ENCODE results near the gene SQSTM1. TPM values are rescaled to one million over a fixed set of nuclear protein-coding genes. Genes with fewer than 3 reads are reported as not detected.

SQSTM1 gene
- total RNA-seq, 1 experiment from 2014 or later: 341 TPM

GRCh38 chr5:179873588-179874110 lies 52.9 kb downstream of the SQSTM1 start:
- no peaks in the 10 kb centered on the region for H3K4me1 ChIP-seq (ENCODE audit: insufficient read depth, low read length)
- H3K9me2 ChIP-seq (replicated peaks; ENCODE audit: low read length): no peaks in the 10 kb centered on the region
- H3K79me2 ChIP-seq (ENCODE audit: low read length): no peaks in the 10 kb centered on the region
- H3K4me3 ChIP-seq (ENCODE audit: low read length): no peak overlapping the region
- H3K4me2 ChIP-seq (ENCODE audit: low read length): no peak overlapping the region
- no peaks in the 10 kb centered on the region for H3K9me3 ChIP-seq (ENCODE audit: low read length)
- H3K36me3 ChIP-seq (ENCODE audit: low read depth, low read length): no peaks in the 10 kb centered on the region; the same call in 1 of the 2 replicates
- H2AFZ ChIP-seq (ENCODE audit: low read length): no peak overlapping the region
- no peak overlapping the region for H3K27ac ChIP-seq (ENCODE audit: low read length)
- BruUV-seq (replicated peaks): no TSS peak
- intact Hi-C loops (cut with micrococcal nuclease): no loop called here
- CTCF ChIA-PET: no interaction called here
- TF ChIP-seq, protein P1, sequence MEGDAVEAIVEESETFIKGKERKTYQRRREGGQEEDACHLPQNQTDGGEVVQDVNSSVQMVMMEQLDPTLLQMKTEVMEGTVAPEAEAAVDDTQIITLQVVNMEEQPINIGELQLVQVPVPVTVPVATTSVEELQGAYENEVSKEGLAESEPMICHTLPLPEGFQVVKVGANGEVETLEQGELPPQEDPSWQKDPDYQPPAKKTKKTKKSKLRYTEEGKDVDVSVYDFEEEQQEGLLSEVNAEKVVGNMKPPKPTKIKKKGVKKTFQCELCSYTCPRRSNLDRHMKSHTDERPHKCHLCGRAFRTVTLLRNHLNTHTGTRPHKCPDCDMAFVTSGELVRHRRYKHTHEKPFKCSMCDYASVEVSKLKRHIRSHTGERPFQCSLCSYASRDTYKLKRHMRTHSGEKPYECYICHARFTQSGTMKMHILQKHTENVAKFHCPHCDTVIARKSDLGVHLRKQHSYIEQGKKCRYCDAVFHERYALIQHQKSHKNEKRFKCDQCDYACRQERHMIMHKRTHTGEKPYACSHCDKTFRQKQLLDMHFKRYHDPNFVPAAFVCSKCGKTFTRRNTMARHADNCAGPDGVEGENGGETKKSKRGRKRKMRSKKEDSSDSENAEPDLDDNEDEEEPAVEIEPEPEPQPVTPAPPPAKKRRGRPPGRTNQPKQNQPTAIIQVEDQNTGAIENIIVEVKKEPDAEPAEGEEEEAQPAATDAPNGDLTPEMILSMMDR (conservative IDR thresholded peaks at IDR 0.05; ENCODE audit: low read depth, low read length): no peak
- no peaks in the 10 kb centered on the region for H3K27me3 ChIP-seq (ENCODE audit: low read length)
- no peaks in the 10 kb centered on the region for H3F3A ChIP-seq (ENCODE audit: low read length, unreplicated experiment)
- no peaks in the 10 kb centered on the region for H4K20me1 ChIP-seq (ENCODE audit: low read length)
- ATAC-seq (no peak), DNase-seq (no peak)
- H3K9ac ChIP-seq (ENCODE audit: low read length): no peak overlapping the region
- POLR2A ChIA-PET (ENCODE audit: unreplicated experiment): no interaction called here

DNA sequence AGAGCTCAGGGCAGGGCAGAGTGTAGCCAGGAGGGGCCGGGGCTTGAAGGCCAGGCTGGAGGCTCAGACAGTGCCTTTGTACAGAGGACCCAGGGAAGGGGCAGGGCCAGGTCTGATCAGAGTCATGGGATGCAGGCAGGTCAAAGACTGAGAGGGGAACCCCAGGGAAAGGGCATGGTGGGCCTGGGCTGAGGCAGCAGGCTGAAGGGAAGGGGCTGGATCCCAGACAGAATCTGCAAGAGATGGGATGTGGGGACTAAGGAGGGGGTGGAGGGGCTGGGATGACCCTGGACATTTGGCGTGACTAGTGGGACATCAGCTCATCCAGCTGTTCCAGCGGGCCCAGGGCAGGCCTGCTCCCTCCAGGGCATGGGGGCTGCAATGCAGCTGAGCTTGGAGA lies 53.4 kb downstream of the SQSTM1 start:
- no peak for ATAC-seq
- Histone ChIP-seq H3K4me1 (ENCODE audit: insufficient read depth, low read length) (no peaks in the 10 kb centered on the region), H3K36me3 (ENCODE audit: low read depth, low read length) (no peaks in the 10 kb centered on the region; the same call in 1 of the 2 replicates), H3K27me3 (ENCODE audit: low read length) (no peaks in the 10 kb centered on the region), H4K20me1 (ENCODE audit: low read length) (no peaks in the 10 kb centered on the region), H3F3A (ENCODE audit: low read length, unreplicated experiment) (no peaks in the 10 kb centered on the region), H3K9me2 (replicated peaks; ENCODE audit: low read length) (no peaks in the 10 kb centered on the region), H3K4me3 (ENCODE audit: low read length) (no peak overlapping the region), H3K27ac (ENCODE audit: low read length) (no peak overlapping the region), H3K9ac (ENCODE audit: low read length) (no peak overlapping the region), H2AFZ (ENCODE audit: low read length) (no peak overlapping the region), H3K4me2 (ENCODE audit: low read length) (no peak overlapping the region), H3K9me3 (ENCODE audit: low read length) (no peaks in the 10 kb centered on the region), H3K79me2 (ENCODE audit: low read length) (no peaks in the 10 kb centered on the region)
- TF ChIP-seq EZH2phosphoT487 (IDR thresholded peaks at IDR 0.05; ENCODE audit: borderline replicate concordance, low read length) (no peak), EZH2 (IDR thresholded peaks at IDR 0.05; ENCODE audit: low read length, unreplicated experiment) (no peak)
- TF ChIP-seq, protein P1 (conservative IDR thresholded peaks at IDR 0.05; ENCODE audit: low read depth, low read length): no peak
- ChIA-PET POLR2A (ENCODE audit: unreplicated experiment) (no interaction called here), CTCF (no interaction called here)
- BruUV-seq (replicated peaks): no TSS peak
- intact Hi-C loops (cut with micrococcal nuclease): no loop called here
- DNase-seq: no peak

- H3K9me2 ChIP-seq (replicated peaks; ENCODE audit: low read length): no peaks in the 10 kb centered on the region
- no peaks in the 10 kb centered on the region; the same call in 1 of the 2 replicates for H3K36me3 ChIP-seq (ENCODE audit: low read depth, low read length)
- no peak overlapping the region for H3K9ac ChIP-seq (ENCODE audit: low read length)
- no TSS peak for BruUV-seq (replicated peaks)
- H4K20me1 ChIP-seq (ENCODE audit: low read length): no peaks in the 10 kb centered on the region
- no peaks in the 10 kb centered on the region for H3K9me3 ChIP-seq (ENCODE audit: low read length)
- CTCF ChIA-PET: no interaction called here
- POLR2A ChIA-PET (ENCODE audit: unreplicated experiment): no interaction called here
- H3K79me2 ChIP-seq (ENCODE audit: low read length): no peaks in the 10 kb centered on the region
- ATAC-seq: no peak
- no peaks in the 10 kb centered on the region for H3K27me3 ChIP-seq (ENCODE audit: low read length)
- H3K27ac ChIP-seq (ENCODE audit: low read length): no peak overlapping the region
- intact Hi-C loops (cut with micrococcal nuclease): no loop called here
- no peaks in the 10 kb centered on the region for H3K4me1 ChIP-seq (ENCODE audit: insufficient read depth, low read length)
- DNase-seq: no peak
- H3K4me3 ChIP-seq (ENCODE audit: low read length): no peak overlapping the region
- H2AFZ ChIP-seq (ENCODE audit: low read length): no peak overlapping the region
- H3K4me2 ChIP-seq (ENCODE audit: low read length): no peak overlapping the region
- no peaks in the 10 kb centered on the region for H3F3A ChIP-seq (ENCODE audit: low read length, unreplicated experiment)
- TF ChIP-seq, protein P1 (conservative IDR thresholded peaks at IDR 0.05; ENCODE audit: low read depth, low read length): no peak
- TF ChIP-seq EZH2 (IDR thresholded peaks at IDR 0.05; ENCODE audit: low read length, unreplicated experiment) (no peak), EZH2phosphoT487 (IDR thresholded peaks at IDR 0.05; ENCODE audit: borderline replicate concordance, low read length) (no peak)
Measured at GRCh38 chr5:179874536-179875292, 54.0 kb downstream of the SQSTM1 start.

All from PC-3 (cell line).